Heart right ventricle (tissue), 16 donors: Measurements from ENCODE around the gene FRS3. TPM values are rescaled to one million over a fixed set of nuclear protein-coding genes. Genes with fewer than 3 reads are reported as not detected.

Experiments
- ATAC-seq, 8 donors: fragments of 200-7000 bp; cut with Tn5 transposase; one replicate each; pipeline ENCODE4 v1.9.1; 2020; ENCODE audit warnings: mild to moderate bottlenecking in 8 of 8, moderate library complexity in 8 of 8, moderate number of reproducible peaks in 1 of 8
- DNase-seq, 2 donors: peaks; one replicate each; pipeline ENCODE4 v3.0.0-alpha.2; 2020
- H3K27ac ChIP-seq, 10 donors: fragments of 200-600 bp; sonication (generic) in 2 of 10; one replicate each; pipeline versions ENCODE4 v1.5.0 to v1.8.0; 2020 to 2022; ENCODE audit warnings: mild to moderate bottlenecking in 3 of 10
- H3K27me3 ChIP-seq, 7 donors: fragments of 200-600 bp; one replicate each; pipeline ENCODE4 v1.8.0; 2021 to 2022; ENCODE audit warnings: mild to moderate bottlenecking in 2 of 7
- H3K36me3 ChIP-seq, 9 donors: fragments of 200-600 bp; sonication (generic) in 1 of 9; one replicate each; pipeline versions ENCODE4 v1.5.0 to v1.8.0; 2020 to 2022; ENCODE audit warnings: mild to moderate bottlenecking in 2 of 9
- H3K4me1 ChIP-seq, 9 donors: fragments of 200-600 bp; sonication (generic) in 1 of 9; one replicate each; pipeline versions ENCODE4 v1.5.0 to v1.8.0; 2020 to 2022; ENCODE audit warnings: mild to moderate bottlenecking in 4 of 9
- H3K4me3 ChIP-seq, 10 donors: fragments of 200-600 bp; sonication (generic) in 2 of 10; one replicate each; pipeline versions ENCODE4 v1.5.0 to v1.8.0; 2020 to 2022; ENCODE audit warnings: mild to moderate bottlenecking in 7 of 10, moderate library complexity in 2 of 10
- H3K9me3 ChIP-seq, 11 donors: fragments of 200-600 bp in 10 of 11; sonication (generic) in 2 of 11; one replicate each; pipeline versions ENCODE4 v1.5.0 to v1.8.0; 2013 to 2022; ENCODE audit warnings: mild to moderate bottlenecking in 2 of 11, control low read depth in 1 of 11, moderate library complexity in 1 of 11
- CTCF ChIP-seq, 9 donors: fragments of 200-600 bp; sonication (generic) in 2 of 9; IDR thresholded peaks; one replicate each; pipeline versions ENCODE4 v1.5.0 to v1.8.0; 2021 to 2022; ENCODE audit warnings: antibody characterized with exemption in 9 of 9, mild to moderate bottlenecking in 5 of 9, moderate library complexity in 1 of 9
- WGBS, 2 donors: extraction: QIAGEN DNeasy Blood & Tissue Kit; methylation state at CpG; one replicate each; pipeline ENCODE4 v1.1.7; 2013; ENCODE audit warnings: inconsistent platforms in 1 of 2; 5-methylcytosine and 5-hydroxymethylcytosine counted together
- intact Hi-C, 10 donors: fragments of 100-400 bp; cut with DNase I; formaldehyde crosslinking; loops; one replicate each; pipeline versions ENCODE4 v1.11.1 to v1.14.2; 2022
- polyA plus RNA-seq, 2 donors: library from polyadenylated mRNA; stranded (reverse); fragments of 200-250 nt; gene quantifications; one replicate each; pipeline ENCODE4 v1.2.3, GENCODE V29; 2013
- total RNA-seq, 10 donors: library from RNA; stranded (reverse); fragmentation: NEBNext Ultra II Directional in 3 of 10; extraction: Animal tissue kit (Norgen Biotek cat#: 25700) in 3 of 10; gene quantifications; one replicate each; pipeline versions ENCODE4 v1.2.1 to v1.2.4, GENCODE V29; 2021 to 2023
- donor health status: Arrhythmogenic right ventricular cardiomyopathy.
- donor health status: ischemic (EF 13 %, LVEDD 7.1; RV severe dilation, severe dysfunction).
- donor health status: healthy with polysubstance abuse.
- donor health status: DM: no; HTN: yes; CAD: no.
- donor health status: DM: no; HTN: no; CAD: no.
- donor health status: ischemic (EF 25% LVEDD 6.9; RV normal size, moderate dysfunction).
- donor health status: ischemic (EF 25% LVEDD 5.7; RV mildly dilated, moderate dysfunction).
- donor health status: healthy.
- donor health status: DM: yes; HTN: yes; CAD: no.
- donor health status: Ischemic cardiomyopathy.
- donor health status: ischemic (EF 35%, LVEDD 5.7; RV mildly dilated, moderate dysfunction).
- donor health status: nonischemic (EF 11% LVEDD 7.7; RV severe dilation, severe dysfunction).
- donor health status: DM: yes; HTN: yes; CAD: no.
- donor health status: PGD.
- donor health status: ischemic (EF 29% LVEDD 5.4; RV normal size, mild dysfunction).
- donor health status: nonischemic (EF 23%, LVEDD 6.1; RV moderate dilation, normal function).

FRS3 gene
- total and polyA plus RNA-seq, 12 donors: 2.8 to 8.7 (median 5.8) TPM

- peaks cover 0 to 9% (median 6%) of the 10 kb centered on the region in 9 donors for H3K4me1 ChIP-seq
- TF ChIP-seq CTCF (IDR thresholded peaks at IDR 0.05): no peak
- H3K27ac ChIP-seq: no peak overlapping the region
- H3K9me3 ChIP-seq: no peaks in the 10 kb centered on the region
- H3K4me3 ChIP-seq: no peak overlapping the region
- WGBS, 2 donors: 66 to 75% methylated on average over 4 of the region's 4 CpGs
- ATAC-seq (no peak), DNase-seq (no peak)
- intact Hi-C loops: loop anchor here in 4 of 10 donors (5.0 kb wide), 2 partner anchors 38 to 43 kb away; partner anchors contain the start of genes FRS3 (in 3 of the 4) and PRICKLE4 (in 1 of the 4)
- H3K36me3 ChIP-seq: no peaks in the 10 kb centered on the region
- no peaks in the 10 kb centered on the region for H3K27me3 ChIP-seq
Measured at GRCh38 chr6:41739041-41739440, 40.7 kb downstream of the FRS3 start.

GRCh38 chr6:41737591-41738130 is 42.0 kb downstream of the FRS3 start:
- TF ChIP-seq CTCF (IDR thresholded peaks at IDR 0.05): no peak
- ATAC-seq (no peak), DNase-seq (no peak)
- Histone ChIP-seq H3K27me3 (no peaks in the 10 kb centered on the region), H3K9me3 (no peaks in the 10 kb centered on the region), H3K36me3 (no peaks in the 10 kb centered on the region), H3K4me3 (no peak overlapping the region), H3K4me1 (peaks cover 9 to 22% (median 18%) of the 10 kb centered on the region in 9 donors), H3K27ac (no peak overlapping the region)
- intact Hi-C loops: loop anchor here in 4 of 10 donors (5.0 kb wide), 2 partner anchors 40 to 45 kb away; partner anchors contain the start of genes FRS3 (in 3 of the 4) and PRICKLE4 (in 1 of the 4)
- 91 to 92% methylated on average over 6 of the region's 6 CpGs for WGBS, 2 donors

GRCh38 chr6:41736800-41737555 is 42.7 kb downstream of the FRS3 start:
- WGBS, 2 donors: 82 to 85% methylated on average over 13 of the region's 13 CpGs
- no peak for TF ChIP-seq CTCF (IDR thresholded peaks at IDR 0.05)
- no peak for DNase-seq
- Histone ChIP-seq H3K4me1 (peaks cover 11 to 28% (median 24%) of the 10 kb centered on the region in 9 donors), H3K36me3 (no peaks in the 10 kb centered on the region), H3K27me3 (no peaks in the 10 kb centered on the region), H3K4me3 (no peak overlapping the region), H3K27ac (no peak overlapping the region), H3K9me3 (no peaks in the 10 kb centered on the region)
- no peak for ATAC-seq
- intact Hi-C loops: loop anchor here in 4 of 10 donors (5.0 kb wide), 2 partner anchors 40 to 45 kb away; partner anchors contain the start of genes FRS3 (in 3 of the 4) and PRICKLE4 (in 1 of the 4)

- intact Hi-C loops: loop anchor here in 4 of 10 donors (5.0 kb wide), 2 partner anchors 41 to 46 kb away; partner anchors contain the start of genes FRS3 (in 3 of the 4) and PRICKLE4 (in 1 of the 4)
Measured at GRCh38 chr6:41736186-41736733, 43.4 kb downstream of the FRS3 start.

More at GRCh38 chr6:41736186-41736733, 43.4 kb downstream of the FRS3 start:
- no peak for ATAC-seq
- Histone ChIP-seq H3K4me3 (peak overlapping the region in 2 of 10 donors; percentile 97 to 99), H3K27ac (peak overlapping the region in 1 of 10 donors; percentile 100), H3K27me3 (no peaks in the 10 kb centered on the region), H3K9me3 (no peaks in the 10 kb centered on the region), H3K4me1 (peaks cover 11 to 35% (median 32%) of the 10 kb centered on the region in 9 donors), H3K36me3 (no peaks in the 10 kb centered on the region)
- 59 to 64% methylated on average over 6 of the region's 6 CpGs for WGBS, 2 donors
- no peak for DNase-seq
- no peak for TF ChIP-seq CTCF (IDR thresholded peaks at IDR 0.05)
